Caco-2 (cell line): ENCODE data around the gene SLC7A5. TPM values are rescaled to one million over a fixed set of nuclear protein-coding genes. Genes with fewer than 3 reads are reported as not detected.
"Not testable (repeated sequence)": the region's sequence is repeated elsewhere in the genome, so short reads cannot be mapped to it uniquely, and the experiment has no call there.

Experiments used
- BruUV-seq: library from RNA; stranded (reverse); fragments of 400-500 nt; replicated peaks from 2 replicates; lab custom pipeline; 2021; lab: Mats Ljungman, UMichigan
- CTCF ChIA-PET: fragments of 300-600 bp; sonication (Branson Sonifier 250); formaldehyde crosslinking; loops from one replicate; lab custom pipeline; 2022; ENCODE audit warnings: antibody characterized with exemption; lab: Charles Lee
- POLR2A ChIA-PET: fragments of 300-600 bp; sonication (Branson Sonifier 250); formaldehyde crosslinking; loops from one replicate; lab custom pipeline; 2022; ENCODE audit warnings: antibody characterized with exemption; lab: Charles Lee
- DNase-seq, 2 experiments: peaks; one replicate each; pipeline versions ENCODE4 v3.0.0 to v3.0.0-alpha.2; 2020 to 2022
- H3K27me3 ChIP-seq: replicated peaks from 2 replicates; pipeline ENCODE4 v1.6.0; 2011; ENCODE audit warnings: low read length; ENCODE audit not compliant: control insufficient read depth, insufficient read depth
- H3K36me3 ChIP-seq: 2 replicates; pipeline ENCODE4 v1.5.1; 2011; ENCODE audit warnings: low read length; ENCODE audit not compliant: control insufficient read depth, insufficient read depth
- H3K4me1 ChIP-seq: fragments of 250-450 bp; sonication (Bioruptor Pico); 2 replicates; pipeline ENCODE4 v1.5.1; 2020; ENCODE audit warnings: mild to moderate bottlenecking
- H3K4me3 ChIP-seq: 2 replicates; pipeline ENCODE4 v1.5.1; 2011; ENCODE audit warnings: low read depth, mild to moderate bottlenecking, control low read depth, low read length
- H3K9me3 ChIP-seq: fragments of 250-450 bp; sonication (Bioruptor Pico); 2 replicates; pipeline ENCODE4 v1.5.1; 2020; ENCODE audit warnings: mild to moderate bottlenecking, moderate library complexity
- H3K27ac Mint-ChIP-seq: one replicate; pipeline ENCODE4 v1.8.0; 2022; ENCODE audit warnings: mixed read lengths; ENCODE audit not compliant: unreplicated experiment
- H3K27me3 Mint-ChIP-seq: one replicate; pipeline ENCODE4 v1.8.0; 2022; ENCODE audit warnings: mixed read lengths; ENCODE audit not compliant: insufficient read depth, unreplicated experiment
- H3K36me3 Mint-ChIP-seq: one replicate; pipeline ENCODE4 v1.8.0; 2022; ENCODE audit warnings: mild to moderate bottlenecking, mixed read lengths; ENCODE audit not compliant: insufficient read depth, unreplicated experiment
- H3K4me1 Mint-ChIP-seq: one replicate; pipeline ENCODE4 v1.8.0; 2022; ENCODE audit warnings: low read depth, mixed read lengths; ENCODE audit not compliant: unreplicated experiment
- H3K4me3 Mint-ChIP-seq: one replicate; pipeline ENCODE4 v1.8.0; 2022; ENCODE audit warnings: mild to moderate bottlenecking, moderate library complexity, mixed read lengths; ENCODE audit not compliant: unreplicated experiment
- H3K9me3 Mint-ChIP-seq: one replicate; pipeline ENCODE4 v1.8.0; 2022; ENCODE audit warnings: mixed read lengths; ENCODE audit not compliant: unreplicated experiment
- CTCF ChIP-seq, 2 experiments: fragments of 200-600 bp in 1 of 2; IDR thresholded peaks; 1 replicate in 1 of 2; 2 replicates in 1 of 2; pipeline versions ENCODE4 v1.5.1 to v1.8.0; 2011 to 2022; ENCODE audit warnings: antibody characterized with exemption in 1 of 2, control low read depth in 1 of 2, inconsistent platforms in 1 of 2, low read depth in 1 of 2, low read length in 1 of 2, mild to moderate bottlenecking in 1 of 2, moderate library complexity in 1 of 2; ENCODE audit not compliant: insufficient read depth in 1 of 2, severe bottlenecking in 1 of 2, unreplicated experiment in 1 of 2
- intact Hi-C: fragments of 100-400 bp; cut with micrococcal nuclease; formaldehyde crosslinking; loops from one replicate; pipeline ENCODE4 v1.10.0; 2022; ENCODE audit not compliant: unreplicated experiment
- total RNA-seq: library from RNA; stranded (reverse); gene quantifications from 2 replicates; pipeline ENCODE4 v1.2.3, GENCODE V29; 2022

SLC7A5 gene
- total RNA-seq, 1 experiment from 2014 or later, result 534 TPM

- H3K27me3 ChIP-seq, result no peaks in the 10 kb centered on the region
- no peak for TF ChIP-seq CTCF (IDR thresholded peaks at IDR 0.05; ENCODE audit: insufficient read depth in 1 of 2, low read depth in 1 of 2, low read length in 1 of 2, severe bottlenecking in 1 of 2, unreplicated experiment in 1 of 2)
- peaks cover 14% of the 10 kb centered on the region for H3K36me3 Mint-ChIP-seq
- no TSS peak for BruUV-seq
- H3K4me1 Mint-ChIP-seq, result peaks cover 8% of the 10 kb centered on the region
- POLR2A ChIA-PET, result no interaction called here
- H3K36me3 ChIP-seq, result no peaks in the 10 kb centered on the region
- no peak overlapping the region for H3K4me3 ChIP-seq
- H3K27ac Mint-ChIP-seq, result no peak overlapping the region
- no peak for DNase-seq
- H3K4me1 ChIP-seq, result peaks cover 4% of the 10 kb centered on the region
- H3K27me3 Mint-ChIP-seq, result no peaks in the 10 kb centered on the region
- intact Hi-C loops, result no loop called here
- H3K9me3 Mint-ChIP-seq, result peaks cover 15% of the 10 kb centered on the region
- CTCF ChIA-PET, result no interaction called here
- peaks cover 22% of the 10 kb centered on the region for H3K9me3 ChIP-seq
- no peak overlapping the region for H3K4me3 Mint-ChIP-seq
Measured at GRCh38 chr16:87817910-87818309, 51.4 kb downstream of the SLC7A5 start.

GRCh38 chr16:87817370-87817769 is 51.9 kb downstream of the SLC7A5 start:
- H3K9me3 ChIP-seq, result peaks cover 22% of the 10 kb centered on the region
- H3K4me3 ChIP-seq, BruUV-seq, H3K27me3 Mint-ChIP-seq, POLR2A ChIA-PET, CTCF ChIA-PET, H3K36me3 Mint-ChIP-seq, H3K27me3 ChIP-seq, DNase-seq, H3K4me3 Mint-ChIP-seq, H3K4me1 Mint-ChIP-seq, intact Hi-C loops, H3K27ac Mint-ChIP-seq, H3K4me1 ChIP-seq, H3K36me3 ChIP-seq: not testable (repeated sequence)
- H3K9me3 Mint-ChIP-seq, result peaks cover 15% of the 10 kb centered on the region

- ChIA-PET POLR2A (no interaction called here), CTCF (no interaction called here)
- no TSS peak for BruUV-seq
- Histone ChIP-seq H3K36me3 (no peaks in the 10 kb centered on the region), H3K4me3 (no peak overlapping the region), H3K9me3 (peaks cover 22% of the 10 kb centered on the region), H3K4me1 (no peaks in the 10 kb centered on the region), H3K27me3 (no peaks in the 10 kb centered on the region)
- Mint-ChIP-seq H3K4me1 (no peaks in the 10 kb centered on the region), H3K9me3 (peaks cover 15% of the 10 kb centered on the region), H3K36me3 (peaks cover 6% of the 10 kb centered on the region), H3K4me3 (no peak overlapping the region), H3K27me3 (no peaks in the 10 kb centered on the region), H3K27ac (no peak overlapping the region)
- DNase-seq, result no peak
- no peak for TF ChIP-seq CTCF (IDR thresholded peaks at IDR 0.05; ENCODE audit: insufficient read depth in 1 of 2, low read depth in 1 of 2, low read length in 1 of 2, severe bottlenecking in 1 of 2, unreplicated experiment in 1 of 2)
- intact Hi-C loops, result no loop called here
Measured at GRCh38 chr16:87816507-87817100, 52.7 kb downstream of the SLC7A5 start.
